8988T (cell line): ENCODE data around the gene ATP5F1D.
"Not testable (repeated sequence)": the region's sequence is repeated elsewhere in the genome, so short reads cannot be mapped to it uniquely, and the experiment has no call there.

Source experiments
- DNase-seq: peaks from one replicate; pipeline ENCODE4 v3.0.0; 2011

Gene ATP5F1D

GRCh38 chr19:1241417-1242095 lies at the start of gene ATP5F1D:
TSS of gene ATP5F1D (plus strand) at chr19:1241751. CDS start at chr19:1241851, 100 bp downstream.
- DNase-seq: peak; percentile 99

- no peak for DNase-seq
These were observed 42.0 kb upstream of the ATP5F1D start for GRCh38 chr19:1199531-1199930.

GRCh38 chr19:1200614-1201013 lies 40.9 kb upstream of the ATP5F1D start:
- not testable (repeated sequence) for DNase-seq

GRCh38 chr19:1205114-1206099 lies 36.1 kb upstream of the ATP5F1D start, which contains the start of gene STK11:
TSS of gene STK11 (plus strand) at chr19:1205778. CDS start at chr19:1206914, 1,136 bp downstream.
- DNase-seq: peak; percentile 98

- no peak for DNase-seq
These were observed 35.2 kb upstream of the ATP5F1D start for GRCh38 chr19:1206150-1206863.

GRCh38 chr19:1206864-1207450 lies 34.6 kb upstream of the ATP5F1D start:
- no peak for DNase-seq

GRCh38 chr19:1208830-1209229 lies 32.7 kb upstream of the ATP5F1D start:
- DNase-seq: not testable (repeated sequence)

GRCh38 chr19:1210227-1210538 lies 31.4 kb upstream of the ATP5F1D start:
- no peak for DNase-seq

- no peak for DNase-seq
These were observed 29.9 kb upstream of the ATP5F1D start for GRCh38 chr19:1211494-1212234.

GRCh38 chr19:1213391-1214286 lies 27.9 kb upstream of the ATP5F1D start:
- no peak for DNase-seq

GRCh38 chr19:1214299-1214861 lies 27.2 kb upstream of the ATP5F1D start:
- DNase-seq: no peak

- DNase-seq: no peak
These were observed 26.5 kb upstream of the ATP5F1D start for GRCh38 chr19:1214862-1215731.

GRCh38 chr19:1216756-1217155 lies 24.8 kb upstream of the ATP5F1D start:
- no peak for DNase-seq

- no peak for DNase-seq
These were observed 24.2 kb upstream of the ATP5F1D start for GRCh38 chr19:1217366-1217765.

GRCh38 chr19:1218751-1219567 lies 22.6 kb upstream of the ATP5F1D start:
- no peak for DNase-seq

- no peak for DNase-seq
These were observed 21.6 kb upstream of the ATP5F1D start for GRCh38 chr19:1219786-1220476.

GRCh38 chr19:1220477-1220930 lies 21.0 kb upstream of the ATP5F1D start:
- no peak for DNase-seq
